Heart left ventricle (tissue), 13 donors: Measurements from ENCODE around the gene RNF20.

Source experiments
- CTCF ChIP-seq, 12 donors: fragments of 200-600 bp; sonication (generic) in 4 of 12; IDR thresholded peaks; one replicate each; pipeline versions ENCODE4 v1.5.0 to v1.8.0; 2018 to 2022; ENCODE audit warnings: antibody characterized with exemption in 12 of 12, mild to moderate bottlenecking in 5 of 12
- POLR2A ChIP-seq, 2 donors: fragments of 450-650 bp; IDR thresholded peaks; one replicate each; pipeline ENCODE4 v1.6.1; 2017; ENCODE audit warnings: antibody characterized with exemption in 2 of 2, mild to moderate bottlenecking in 2 of 2, moderate library complexity in 2 of 2
- donor health status: ischemic (EF 13 %, LVEDD 7.1; RV severe dilation, severe dysfunction).
- donor health status: DM: no; HTN: yes; CAD: no.
- donor health status: DM: no; HTN: no; CAD: no.
- donor health status: ischemic (EF 25% LVEDD 6.9; RV normal size, moderate dysfunction).
- donor health status: ischemic (EF 25% LVEDD 5.7; RV mildly dilated, moderate dysfunction).
- donor health status: ischemic (EF 35%, LVEDD 5.7; RV mildly dilated, moderate dysfunction).
- donor health status: nonischemic (EF 11% LVEDD 7.7; RV severe dilation, severe dysfunction).
- donor health status: DM: yes; HTN: yes; CAD: no.
- donor health status: PGD.
- donor health status: ischemic (EF 29% LVEDD 5.4; RV normal size, mild dysfunction).
- donor health status: nonischemic (EF 23%, LVEDD 6.1; RV moderate dilation, normal function).

- TF ChIP-seq CTCF (IDR thresholded peaks at IDR 0.05), result no peak
- no peak for TF ChIP-seq POLR2A (IDR thresholded peaks at IDR 0.05)
Observed at GRCh38 chr9:101572316-101572715, 38.7 kb downstream of the RNF20 start.
